HG02970 (cell line): Measurements from ENCODE around the gene FJX1.
"Not testable (repeated sequence)": the region's sequence is repeated elsewhere in the genome, so short reads cannot be mapped to it uniquely, and the experiment has no call there.

Experiments used
- ATAC-seq: cut with Tn5 transposase; IDR thresholded peaks from one replicate; pipeline ENCODE4 v1.9.1; 2021; ENCODE audit warnings: mild to moderate bottlenecking, moderate library complexity, moderate number of reproducible peaks; ENCODE audit not compliant: unreplicated experiment, low FRiP score

The FJX1 gene

DNA sequence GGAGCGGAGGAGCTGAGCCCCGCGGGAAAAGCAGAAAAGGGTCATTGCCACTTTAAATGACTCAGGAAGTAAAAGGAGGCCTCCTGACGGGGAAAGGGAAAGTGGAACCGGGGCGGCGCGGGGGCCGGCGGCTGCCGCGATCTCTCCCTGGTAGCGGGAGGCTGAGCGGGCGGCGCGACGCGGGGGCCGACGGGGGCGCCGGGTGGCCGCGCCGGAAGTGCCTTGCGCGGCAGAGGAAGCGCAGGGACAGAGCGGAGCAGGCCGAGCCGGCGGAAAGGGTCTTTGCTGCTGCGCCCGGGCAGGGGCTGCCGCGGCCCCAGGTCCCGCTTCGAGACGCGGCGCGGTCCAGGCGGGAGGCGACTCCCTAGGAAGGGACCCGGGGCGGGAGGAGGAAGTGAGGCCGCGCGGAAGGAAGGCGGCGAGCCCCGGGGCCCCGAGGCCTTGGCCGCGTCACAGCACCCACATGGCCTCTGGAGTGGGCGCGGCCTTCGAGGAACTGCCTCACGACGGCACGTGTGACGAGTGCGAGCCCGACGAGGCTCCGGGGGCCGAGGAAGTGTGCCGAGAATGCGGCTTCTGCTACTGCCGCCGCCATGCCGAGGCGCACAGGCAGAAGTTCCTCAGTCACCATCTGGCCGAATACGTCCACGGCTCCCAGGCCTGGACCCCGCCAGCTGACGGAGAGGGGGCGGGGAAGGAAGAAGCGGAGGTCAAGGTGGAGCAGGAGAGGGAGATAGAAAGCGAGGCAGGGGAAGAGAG is 44.6 kb downstream of the FJX1 start, which contains the start of gene TRIM44:
TSS of gene TRIM44 (plus strand) at position 127 of the 759 bp plus-strand sequence. CDS start at position 464, 337 bp downstream.
- ATAC-seq: peak; percentile 91

GRCh38 chr11:35663408-35663702 is 45.1 kb downstream of the FJX1 start:
- ATAC-seq: no peak

GRCh38 chr11:35664977-35665441 is 46.7 kb downstream of the FJX1 start:
- no peak for ATAC-seq

DNA sequence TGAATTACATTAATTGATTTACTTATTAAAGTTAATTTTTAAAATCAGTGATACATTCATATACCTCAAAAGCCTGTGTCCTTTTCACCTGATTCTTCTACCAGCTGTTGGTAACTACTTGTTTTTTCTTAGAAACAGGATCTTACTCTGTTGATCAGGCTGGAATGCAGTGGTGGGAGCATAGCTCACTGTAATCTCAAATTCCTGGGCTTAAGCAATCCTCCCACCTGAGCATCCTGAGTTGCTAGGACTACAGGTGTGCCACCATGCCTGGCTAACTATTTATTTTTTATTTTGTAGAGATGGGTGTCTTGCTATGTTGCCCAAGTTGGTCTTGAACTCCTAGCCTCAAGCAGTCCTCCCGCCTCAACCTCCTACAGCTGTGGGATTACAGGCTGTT is 49.0 kb downstream of the FJX1 start:
- ATAC-seq: no peak

- ATAC-seq: not testable (repeated sequence)
These were observed 50.1 kb downstream of the FJX1 start for GRCh38 chr11:35668350-35668749.
